Mesendoderm (in vitro differentiated cells): Measurements from ENCODE around the gene WFDC10B.
"Not testable (repeated sequence)": the region's sequence is repeated elsewhere in the genome, so short reads cannot be mapped to it uniquely, and the experiment has no call there.

Source experiments
- DNase-seq: peaks from one replicate; pipeline ENCODE4 v3.0.0; 2013
- H2AK5ac ChIP-seq: 2 replicates; pipeline ENCODE4 v1.6.1; 2013; ENCODE audit warnings: low read length, inconsistent platforms
- H2BK120ac ChIP-seq: 2 replicates; pipeline ENCODE4 v1.6.1; 2013; ENCODE audit warnings: low read depth, mild to moderate bottlenecking, low read length, moderate library complexity, mixed read lengths
- H2BK15ac ChIP-seq: replicated peaks from 2 replicates; pipeline ENCODE4 v1.6.1; 2013; ENCODE audit warnings: low read depth, mild to moderate bottlenecking, moderate library complexity
- H2BK5ac ChIP-seq: 2 replicates; pipeline ENCODE4 v1.6.1; 2013; ENCODE audit warnings: low read length, inconsistent platforms
- H3K18ac ChIP-seq: 2 replicates; pipeline ENCODE4 v1.6.1; 2013; ENCODE audit warnings: mild to moderate bottlenecking, low read length, mixed read lengths
- H3K23ac ChIP-seq: one replicate; pipeline ENCODE4 v1.6.1; 2013; ENCODE audit warnings: low read length
- H3K27ac ChIP-seq: 2 replicates; pipeline ENCODE4 v1.5.1; 2013; ENCODE audit warnings: low read depth, mild to moderate bottlenecking, inconsistent platforms, low read length, moderate library complexity
- H3K27me3 ChIP-seq: 2 replicates; pipeline ENCODE4 v1.6.1; 2013; ENCODE audit warnings: low read length, control low read depth, mild to moderate bottlenecking, inconsistent platforms; ENCODE audit not compliant: insufficient read depth, poor library complexity
- H3K36me3 ChIP-seq: 2 replicates; pipeline ENCODE4 v1.6.1; 2013; ENCODE audit warnings: low read length, inconsistent platforms; ENCODE audit not compliant: control insufficient read depth, insufficient read depth
- H3K4ac ChIP-seq: one replicate; pipeline ENCODE4 v1.6.1; 2013; ENCODE audit warnings: low read depth, mild to moderate bottlenecking, low read length, moderate library complexity
- H3K4me1 ChIP-seq: 2 replicates; pipeline ENCODE4 v1.6.1; 2013; ENCODE audit warnings: low read depth, low read length, inconsistent platforms; ENCODE audit not compliant: control insufficient read depth
- H3K4me2 ChIP-seq: 2 replicates; pipeline ENCODE4 v1.6.1; 2013; ENCODE audit warnings: low read length
- H3K4me3 ChIP-seq: 2 replicates; pipeline ENCODE4 v1.5.1; 2013; ENCODE audit warnings: mild to moderate bottlenecking, low read length
- H3K56ac ChIP-seq: one replicate; pipeline ENCODE4 v1.6.1; 2013; ENCODE audit warnings: low read length
- H3K79me1 ChIP-seq: 2 replicates; pipeline ENCODE4 v1.6.1; 2013; ENCODE audit warnings: low read length, inconsistent platforms
- H3K79me2 ChIP-seq: 2 replicates; pipeline ENCODE4 v1.6.1; 2013; ENCODE audit warnings: mild to moderate bottlenecking, low read length; ENCODE audit not compliant: control insufficient read depth, insufficient read depth
- H3K9ac ChIP-seq: 2 replicates; pipeline ENCODE4 v1.6.1; 2013; ENCODE audit warnings: low read length, inconsistent platforms
- H4K5ac ChIP-seq: one replicate; pipeline ENCODE4 v1.6.1; 2013; ENCODE audit warnings: low read length
- H4K8ac ChIP-seq: one replicate; pipeline ENCODE4 v1.6.1; 2013; ENCODE audit warnings: low read depth, mild to moderate bottlenecking, control low read depth, low read length, moderate library complexity
- WGBS: extraction: QIAGEN DNeasy Blood & Tissue Kit; methylation state at CpG from one replicate; pipeline ENCODE4 v1.1.7; 2013; ENCODE audit warnings: low lambda C conversion rate, missing lambda C conversion rate; ENCODE audit not compliant: insufficient coverage; ENCODE audit errors: extremely low coverage; 5-methylcytosine and 5-hydroxymethylcytosine counted together

WFDC10B gene

DNA sequence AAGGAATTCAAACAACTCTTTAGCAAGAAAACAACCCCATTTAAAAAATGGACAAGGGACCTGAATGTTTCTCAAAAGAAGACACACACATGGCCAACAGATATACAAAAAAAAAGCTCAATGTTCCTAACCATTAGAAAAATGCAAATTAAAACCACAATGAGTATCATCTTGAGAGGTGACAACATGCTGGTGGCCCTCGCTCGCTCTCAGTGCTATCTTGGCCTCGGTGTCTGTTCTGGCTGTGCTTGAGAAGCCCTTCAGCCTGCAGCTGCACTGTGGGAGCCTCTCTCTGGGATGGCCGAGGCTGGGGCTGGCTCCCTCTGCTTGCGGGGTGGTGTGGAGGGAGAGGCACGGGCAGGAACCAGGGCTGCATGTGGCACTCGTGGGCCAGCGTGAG, 30.7 kb upstream of the WFDC10B start:
- no CpG with 5 or more reads among the region's 8 CpGs for WGBS
- Histone ChIP-seq H3K4me1 (no peaks in the 10 kb centered on the region), H2BK5ac (no peak overlapping the region), H3K23ac (no peak overlapping the region), H4K5ac (no peak overlapping the region), H3K4me2 (no peak overlapping the region), H3K56ac (no peak overlapping the region), H3K4me3 (no peak overlapping the region), H3K79me2 (no peaks in the 10 kb centered on the region), H3K36me3 (no peaks in the 10 kb centered on the region), H4K8ac (no peak overlapping the region), H2BK15ac (no peak overlapping the region), H2BK120ac (no peak overlapping the region), H3K4ac (no peak overlapping the region), H2AK5ac (no peak overlapping the region), H3K9ac (no peak overlapping the region), H3K79me1 (no peaks in the 10 kb centered on the region), H3K27me3 (no peaks in the 10 kb centered on the region), H3K27ac (no peak overlapping the region), H3K18ac (no peak overlapping the region)
- no peak for DNase-seq

DNA sequence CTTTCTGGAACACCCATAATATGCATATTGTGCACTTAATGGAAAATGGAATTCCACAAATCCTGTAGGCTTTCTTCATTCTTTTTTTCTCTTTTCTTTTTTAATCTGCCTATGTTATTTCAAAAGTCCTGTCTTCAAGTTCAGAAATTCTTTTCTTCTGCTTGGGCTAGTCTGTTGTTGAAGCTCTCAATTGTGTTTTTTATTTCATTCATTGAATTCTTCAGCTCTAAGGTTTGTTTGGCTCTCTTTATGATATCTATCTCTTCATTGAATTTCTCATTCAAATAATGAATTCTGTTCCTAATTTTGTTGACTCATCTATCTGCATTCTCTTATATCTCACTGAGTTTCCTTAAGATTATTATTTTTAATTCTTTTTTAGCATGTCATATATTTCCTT, 27.4 kb upstream of the WFDC10B start:
- Histone ChIP-seq H3K9ac (no peak overlapping the region), H3K4me2 (no peak overlapping the region), H4K8ac (no peak overlapping the region), H3K27me3 (no peaks in the 10 kb centered on the region), H3K79me2 (no peaks in the 10 kb centered on the region), H2BK120ac (no peak overlapping the region), H2AK5ac (no peak overlapping the region), H3K23ac (no peak overlapping the region), H3K4me1 (no peaks in the 10 kb centered on the region), H2BK15ac (no peak overlapping the region), H3K4me3 (no peak overlapping the region), H3K4ac (no peak overlapping the region), H3K18ac (no peak overlapping the region), H3K27ac (no peak overlapping the region), H4K5ac (no peak overlapping the region), H3K56ac (no peak overlapping the region), H2BK5ac (no peak overlapping the region), H3K36me3 (no peaks in the 10 kb centered on the region), H3K79me1 (no peaks in the 10 kb centered on the region)
- DNase-seq: no peak

DNA sequence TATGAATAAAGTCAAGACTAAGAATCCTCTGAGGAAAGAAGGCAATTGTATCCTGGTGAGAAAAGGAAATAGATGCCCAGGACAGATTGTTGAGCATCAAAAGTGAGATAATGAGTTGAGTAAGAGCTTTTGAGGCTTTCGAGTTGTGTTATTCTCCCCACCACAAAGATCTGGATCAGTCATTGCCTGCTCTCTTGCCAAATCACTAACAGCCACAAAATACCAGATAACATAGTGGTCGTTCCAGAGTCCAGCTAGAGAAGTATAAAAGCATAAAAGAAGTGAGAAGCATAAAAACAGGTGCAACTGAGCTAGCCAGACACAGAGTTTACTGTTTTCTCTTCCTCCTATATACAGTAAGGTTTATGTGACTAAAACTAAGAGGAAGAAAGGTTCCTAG, 22.2 kb upstream of the WFDC10B start:
- Histone ChIP-seq H3K4me3 (no peak overlapping the region), H2BK120ac (no peak overlapping the region), H4K5ac (no peak overlapping the region), H3K36me3 (no peaks in the 10 kb centered on the region), H3K27me3 (no peaks in the 10 kb centered on the region), H3K27ac (no peak overlapping the region), H3K23ac (no peak overlapping the region), H3K18ac (no peak overlapping the region), H2BK5ac (no peak overlapping the region), H3K79me1 (no peaks in the 10 kb centered on the region), H2BK15ac (no peak overlapping the region), H4K8ac (no peak overlapping the region), H3K56ac (no peak overlapping the region), H3K4me1 (no peaks in the 10 kb centered on the region), H2AK5ac (no peak overlapping the region), H3K79me2 (no peaks in the 10 kb centered on the region), H3K4ac (no peak overlapping the region), H3K9ac (no peak overlapping the region), H3K4me2 (no peak overlapping the region)
- no peak for DNase-seq
- WGBS: no CpG with 5 or more reads among the region's 2 CpGs

DNA sequence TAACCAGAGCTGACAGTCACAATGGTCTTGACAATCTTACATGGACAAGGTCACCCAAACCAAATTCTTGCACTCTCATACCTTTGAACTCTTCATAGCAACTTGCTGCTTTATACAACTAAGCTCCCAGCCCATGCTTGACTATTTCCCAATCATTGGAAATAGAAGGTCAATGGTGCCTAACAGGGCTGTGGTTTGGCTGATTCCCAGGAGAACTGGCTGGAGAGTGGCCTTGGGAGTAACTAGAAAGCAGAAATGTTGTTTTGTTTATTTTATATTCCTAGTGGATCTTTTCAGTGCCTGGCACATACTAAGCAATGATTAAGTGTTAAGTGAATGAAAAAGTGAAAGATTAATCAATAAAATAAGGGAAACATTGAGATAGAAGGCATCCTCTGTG, 20.3 kb upstream of the WFDC10B start:
- no peak overlapping the region for H2BK5ac ChIP-seq
- H3K27ac ChIP-seq: no peak overlapping the region
- no peak overlapping the region for H3K4me2 ChIP-seq
- no peak overlapping the region for H3K9ac ChIP-seq
- DNase-seq: no peak
- no peak overlapping the region for H2BK15ac ChIP-seq
- H3K36me3 ChIP-seq: no peaks in the 10 kb centered on the region
- H3K23ac ChIP-seq: no peak overlapping the region
- H3K4me3 ChIP-seq: no peak overlapping the region
- H3K79me1 ChIP-seq: no peaks in the 10 kb centered on the region
- H4K5ac ChIP-seq: no peak overlapping the region
- no peaks in the 10 kb centered on the region for H3K27me3 ChIP-seq
- no peak overlapping the region for H2BK120ac ChIP-seq
- H3K4ac ChIP-seq: no peak overlapping the region
- H4K8ac ChIP-seq: no peak overlapping the region
- H3K79me2 ChIP-seq: no peaks in the 10 kb centered on the region
- H3K4me1 ChIP-seq: no peaks in the 10 kb centered on the region
- no peak overlapping the region for H3K18ac ChIP-seq
- H3K56ac ChIP-seq: no peak overlapping the region
- no peak overlapping the region for H2AK5ac ChIP-seq

DNA sequence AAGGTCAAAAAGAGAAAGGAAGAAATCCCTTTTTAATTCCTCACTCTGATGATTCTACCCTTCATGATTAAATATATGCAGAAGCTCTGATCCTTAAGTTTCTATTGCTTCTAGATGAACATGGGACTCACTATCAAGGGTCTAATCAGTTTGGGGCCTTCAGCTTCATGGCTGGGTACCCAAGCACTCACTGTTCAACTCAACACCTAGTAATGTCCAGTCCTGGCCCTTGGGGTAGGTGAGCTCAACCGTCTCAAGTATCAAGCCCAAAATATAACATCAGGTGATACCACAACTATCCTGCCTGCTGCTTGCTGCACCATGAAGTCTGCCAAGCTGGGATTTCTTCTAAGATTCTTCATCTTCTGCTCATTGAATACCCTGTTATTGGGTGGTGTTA, 17.2 kb upstream of the WFDC10B start, which contains the start of gene SPINT4:
Gene SPINT4, plus strand, starts transcription at position 301 of the 400 bp plus-strand sequence. Its CDS starts 21 bp downstream, at position 322.
- Histone ChIP-seq H4K8ac (no peak within 1 kb of the TSS), H2BK15ac (no peak within 1 kb of the TSS), H3K56ac (no peak within 1 kb of the TSS), H3K27me3 (no peaks in the 10 kb centered on the region), H3K36me3 (no peaks in the 10 kb centered on the region), H3K4ac (no peak within 1 kb of the TSS), H3K79me2 (no peaks in the 10 kb centered on the region), H3K4me1 (no peaks in the 10 kb centered on the region), H3K23ac (no peak within 1 kb of the TSS), H3K4me2 (no peak within 1 kb of the TSS), H3K79me1 (no peaks in the 10 kb centered on the region), H3K4me3 (no peak within 1 kb of the TSS), H3K27ac (no peak within 1 kb of the TSS), H2BK5ac (no peak within 1 kb of the TSS), H2BK120ac (no peak within 1 kb of the TSS), H3K9ac (no peak within 1 kb of the TSS), H4K5ac (no peak within 1 kb of the TSS), H2AK5ac (no peak within 1 kb of the TSS), H3K18ac (no peak within 1 kb of the TSS)
- no peak for DNase-seq
- WGBS: no CpG with 5 or more reads among the region's 1 CpG

DNA sequence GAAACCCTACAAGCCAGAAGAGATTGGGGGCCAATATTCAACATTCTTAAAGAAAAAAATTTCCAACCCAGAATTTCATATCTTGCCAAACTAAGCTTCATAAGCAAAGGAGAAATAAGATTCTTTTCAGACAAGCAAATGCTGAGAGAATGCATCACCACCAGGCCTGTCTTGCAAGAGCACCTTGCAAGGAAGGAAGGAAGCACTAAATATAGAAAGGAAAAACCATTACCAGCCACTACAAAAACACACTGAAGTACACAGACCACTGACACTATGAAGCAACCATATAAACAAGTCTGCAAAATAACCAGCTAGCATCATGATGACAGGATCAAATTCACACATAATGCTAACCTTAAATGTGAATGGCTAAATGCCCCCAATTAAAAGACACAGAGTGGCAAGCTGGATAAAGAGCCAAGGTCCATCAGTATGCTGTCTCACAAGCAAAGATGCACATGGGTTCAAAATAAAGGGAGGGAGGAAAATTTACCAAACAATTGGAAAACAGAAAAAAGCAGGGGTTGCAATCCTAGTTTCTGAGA, 11.4 kb upstream of the WFDC10B start:
- not testable (repeated sequence) for H2BK120ac ChIP-seq, H2BK15ac ChIP-seq, H3K4me3 ChIP-seq, H4K5ac ChIP-seq, H3K23ac ChIP-seq, H3K56ac ChIP-seq, H2BK5ac ChIP-seq, H3K4me1 ChIP-seq, H3K18ac ChIP-seq, H3K9ac ChIP-seq, H3K36me3 ChIP-seq, H3K27me3 ChIP-seq, DNase-seq, H3K4ac ChIP-seq, H2AK5ac ChIP-seq, H3K27ac ChIP-seq, H3K79me2 ChIP-seq, H3K4me2 ChIP-seq, H4K8ac ChIP-seq, H3K79me1 ChIP-seq
